Metanephros (tissue), 1 donor: ENCODE results near the gene ZNF546. TPM values are rescaled to one million over a fixed set of nuclear protein-coding genes. Genes with fewer than 3 reads are reported as not detected.

ENCODE experiments used
- total RNA-seq: library from RNA; depleted of rRNA; stranded (reverse); fragments of >200 nt; gene quantifications from one replicate; pipeline ENCODE4 v1.2.3, GENCODE V29; 2014

Gene ZNF546
- total RNA-seq, result 8.1 TPM

GRCh38 chr19:39996811-39997637 lies at the start of gene ZNF546:
Gene ZNF546 (plus strand): TSS chr19:39997060. CDS start chr19:39998327, 1,267 bp downstream.

DNA sequence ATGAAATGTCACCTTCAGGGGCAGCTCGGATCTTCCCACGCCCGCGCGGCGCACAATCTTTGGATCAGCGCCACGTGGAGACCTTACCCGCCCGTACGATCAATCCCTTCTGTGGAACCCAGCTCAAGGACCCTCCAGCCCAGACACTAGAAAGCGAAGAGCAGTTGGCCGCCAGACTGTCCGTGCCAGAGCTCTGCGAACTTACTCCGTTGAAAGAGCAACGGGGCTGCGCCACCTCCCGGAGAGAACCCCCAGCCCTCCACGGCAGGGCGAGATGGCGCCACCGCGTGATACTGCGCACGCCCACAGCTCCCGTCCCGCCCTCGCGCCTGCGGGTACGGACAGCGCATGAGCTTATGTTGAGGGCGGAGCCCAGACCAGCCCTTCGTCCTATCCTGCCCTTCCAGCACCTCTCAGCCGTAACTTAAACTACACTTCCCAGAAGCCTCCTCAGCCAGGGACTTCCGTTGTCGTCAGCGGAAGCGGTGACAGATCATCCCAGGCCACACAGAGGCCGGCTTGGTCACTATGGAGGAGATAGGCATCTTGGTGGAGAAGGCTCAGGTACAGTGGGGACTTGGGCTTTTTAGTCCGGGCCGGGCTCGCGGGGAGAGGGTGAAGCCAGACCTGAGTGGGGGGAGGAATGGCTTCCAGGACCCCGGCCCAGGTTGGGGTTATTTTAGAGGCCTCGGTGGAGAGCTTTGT lies 26.0 kb upstream of the ZNF546 start, which contains the start of gene PSMC4:
TSS of gene PSMC4 (plus strand) at position 491 of the 705 bp plus-strand sequence. CDS start at position 529, 38 bp downstream.

DNA sequence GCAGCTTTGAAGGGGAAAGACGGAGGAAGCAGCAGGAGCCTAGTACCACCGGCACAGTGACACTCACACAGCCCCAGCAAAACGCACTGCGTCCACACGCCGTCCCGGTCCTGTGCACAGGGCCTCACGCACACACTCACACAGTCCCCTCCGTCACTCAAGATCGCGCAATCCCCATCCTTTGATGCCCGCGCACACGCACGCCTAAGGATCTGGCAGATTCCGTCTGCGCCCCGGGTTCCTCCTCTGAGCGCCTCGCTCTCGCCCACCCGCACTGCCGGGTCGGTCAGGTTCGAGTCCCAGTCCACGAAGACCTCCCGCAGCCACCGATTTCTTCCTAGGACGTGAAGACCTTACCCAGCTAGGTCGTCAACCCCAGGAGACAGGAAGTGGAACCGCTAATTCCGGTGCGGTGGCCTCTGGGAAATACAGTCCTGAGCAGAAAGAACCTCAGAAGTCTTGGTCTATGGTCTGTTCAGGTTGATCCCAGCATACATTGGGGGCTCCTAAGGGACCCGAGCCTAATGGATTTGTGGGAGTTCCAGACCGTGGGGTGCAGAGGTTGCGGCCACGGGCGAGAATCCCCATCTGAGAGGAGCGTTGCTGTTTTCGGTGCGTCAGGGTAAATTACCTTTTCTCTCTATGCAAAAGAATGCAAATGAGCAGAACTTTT lies 59.1 kb downstream of the ZNF546 start, which contains the start of gene ZNF780B:
TSS of gene ZNF780B (minus strand) at position 400 of the 673 bp plus-strand sequence. CDS start 5,899 bp downstream, outside the sequence.

Other genes starting within 250 kb of the ZNF546 start
- not detected for gene LEUTX, start 218.2 kb upstream of the ZNF546 start, total RNA-seq
- 42.7 TPM for gene DYRK1B, start 162.9 kb upstream of the ZNF546 start, total RNA-seq
- 203 TPM for gene FBL, start 150.7 kb upstream of the ZNF546 start, total RNA-seq
- gene FCGBP, start 62.4 kb upstream of the ZNF546 start, total RNA-seq, result 16.8 TPM
- 69.1 TPM for gene PSMC4, start 25.9 kb upstream of the ZNF546 start, total RNA-seq
- gene ZNF780B, start 59.2 kb downstream of the ZNF546 start, total RNA-seq, result 35.7 TPM
- 26.0 TPM for gene ZNF780A, start 93.9 kb downstream of the ZNF546 start, total RNA-seq
- gene MAP3K10, start 194.4 kb downstream of the ZNF546 start, total RNA-seq, result 9.1 TPM
- not detected for gene TTC9B, start 221.3 kb downstream of the ZNF546 start, total RNA-seq
- gene CCNP, start 229.6 kb downstream of the ZNF546 start, total RNA-seq, result 2.0 TPM